DMS79 treated with DMSO at 0.1 percent for 48 hours (cell line): ENCODE data around the gene GRAMD1B.

ENCODE experiments used
- DNase-seq: peaks from one replicate; lab custom pipeline; 2025; lab: John Stamatoyannopoulos, UW

The GRAMD1B gene

DNA sequence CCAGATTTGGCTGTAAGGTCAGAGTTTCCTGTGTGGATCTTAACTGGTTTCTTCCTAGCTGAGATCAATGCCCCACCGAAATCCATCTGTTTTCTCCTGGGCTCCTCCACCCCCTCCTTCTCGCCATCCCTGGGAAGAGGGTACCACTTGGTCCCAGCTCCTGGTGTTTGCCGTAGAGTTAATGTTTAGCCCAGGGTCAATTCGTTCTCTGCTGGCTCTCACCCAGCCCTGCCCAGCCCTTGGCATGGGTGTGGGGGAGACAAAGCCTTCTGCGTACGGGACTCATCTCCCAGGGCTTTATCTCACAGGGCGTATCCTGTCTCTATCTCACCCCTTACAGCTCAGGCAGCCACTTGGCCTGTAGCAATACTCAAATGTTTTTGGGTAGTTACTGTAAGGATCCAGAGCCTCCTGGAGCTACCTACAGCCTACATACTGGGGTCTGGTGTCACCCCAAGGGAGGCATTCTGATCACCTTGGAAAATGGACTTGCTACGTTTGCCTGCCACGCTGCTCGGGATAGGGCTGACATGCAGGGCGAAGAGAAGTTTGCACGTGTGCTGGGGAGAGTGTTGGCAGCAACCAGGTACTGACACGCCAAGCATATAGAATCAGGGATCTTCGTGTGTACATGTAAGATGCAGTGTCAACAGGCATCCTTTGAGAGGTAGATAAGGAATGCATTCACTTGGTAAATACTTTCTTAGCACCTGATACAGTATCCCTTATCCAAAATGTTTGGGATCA lies 158.2 kb downstream of the GRAMD1B start:
- no peak for DNase-seq

DNA sequence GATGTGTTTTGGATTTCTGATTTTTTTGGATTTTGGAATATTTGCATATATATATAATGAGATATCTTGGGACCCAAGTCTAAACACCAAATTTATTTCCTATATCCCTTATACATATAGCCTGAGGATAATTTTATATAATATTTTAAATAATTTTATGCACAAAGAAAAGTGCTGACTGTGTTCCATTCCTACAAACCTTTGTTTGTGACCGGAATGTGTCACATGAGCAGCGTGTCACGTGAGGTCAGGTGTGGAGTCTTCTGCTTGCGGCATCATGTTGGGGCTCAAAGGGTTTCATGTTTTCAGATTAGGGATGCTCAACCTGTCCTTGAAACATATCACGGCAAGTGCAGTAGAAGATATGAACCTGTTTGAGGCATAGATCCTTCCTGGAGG lies 158.8 kb downstream of the GRAMD1B start:
- DNase-seq: no peak

DNA sequence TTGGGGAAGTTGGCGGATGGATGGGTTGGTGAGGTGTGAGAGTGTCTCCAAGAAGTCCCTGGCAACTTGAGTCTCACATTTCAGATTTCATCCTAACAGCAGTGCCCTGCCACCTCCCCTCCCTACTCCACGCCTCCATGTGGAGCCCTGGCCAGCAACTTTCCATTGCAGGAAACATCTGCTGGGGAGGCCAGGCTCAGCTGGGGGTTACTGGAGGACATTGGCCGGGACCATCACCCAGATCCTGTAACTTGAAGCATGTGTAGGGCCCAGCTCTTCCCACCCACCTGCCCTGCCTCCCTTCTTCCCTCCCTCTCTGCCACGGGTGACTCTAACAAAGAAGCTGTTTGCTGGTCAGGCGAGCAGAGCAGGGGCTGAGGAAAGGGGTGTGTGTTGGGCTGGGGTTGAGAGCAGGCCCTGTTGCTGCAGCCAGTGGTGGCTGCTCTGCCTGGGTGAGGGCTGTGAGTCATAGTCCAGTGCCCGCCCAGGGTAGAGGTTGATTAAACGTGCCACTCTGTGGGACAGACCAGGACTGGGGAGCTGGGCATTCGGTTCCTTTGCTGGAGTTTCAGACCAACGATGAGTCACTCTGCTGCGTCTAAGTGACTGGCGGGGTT lies 160.3 kb downstream of the GRAMD1B start:
- DNase-seq: no peak

DNA sequence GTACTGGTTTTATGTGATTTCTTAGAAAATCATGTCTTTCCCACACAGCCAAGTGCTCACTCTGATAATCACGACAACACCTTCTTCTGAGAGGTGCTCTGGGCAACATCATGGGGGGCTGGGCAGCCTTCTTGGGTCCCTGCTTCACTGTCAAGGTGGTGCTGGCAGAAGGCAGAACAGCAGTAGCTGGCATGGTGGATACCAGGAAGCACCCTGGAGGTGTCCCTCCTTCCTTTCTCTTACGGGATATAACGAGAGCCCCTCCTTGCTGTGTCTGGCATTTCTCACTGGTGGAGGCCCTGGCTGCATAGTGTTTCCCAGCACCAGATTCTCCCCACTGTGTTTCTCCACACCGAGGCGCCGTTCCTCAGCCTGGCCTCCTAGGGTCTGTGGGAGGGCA lies 163.5 kb downstream of the GRAMD1B start:
- DNase-seq: no peak

DNA sequence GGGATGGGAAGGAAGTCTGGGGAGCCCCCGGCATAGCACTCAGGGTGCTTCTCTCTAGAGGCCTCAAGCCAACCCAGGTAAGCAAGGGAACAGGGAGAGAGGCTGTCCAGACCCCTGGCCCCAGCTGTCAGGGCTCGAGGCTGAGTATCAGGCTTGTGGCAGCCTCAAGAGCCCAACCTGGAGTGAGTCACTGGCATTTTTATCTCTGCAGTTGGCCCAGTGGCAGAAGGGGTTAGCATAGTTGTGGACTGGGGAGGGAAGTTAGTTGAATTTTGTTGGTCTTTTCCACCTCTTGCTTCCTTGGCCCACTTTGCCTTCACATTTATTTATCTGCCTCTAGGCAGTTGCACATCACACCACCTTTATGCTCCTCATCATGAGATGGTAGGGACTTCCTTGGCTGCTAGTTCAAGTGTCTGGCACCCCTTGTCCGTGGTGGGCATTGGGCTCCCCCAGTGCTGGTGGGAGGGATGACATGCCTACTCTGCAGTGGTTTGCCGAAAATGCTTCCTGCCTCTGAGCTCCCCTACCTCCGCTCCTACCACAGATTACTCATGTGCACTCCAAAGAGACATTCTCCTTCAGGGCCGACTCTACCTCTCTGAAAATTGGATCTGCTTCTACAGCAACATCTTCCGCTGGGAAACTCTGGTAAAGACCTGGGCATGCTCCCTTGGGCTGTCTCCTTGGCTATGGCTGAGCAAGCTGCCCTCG lies 164.3 kb downstream of the GRAMD1B start:
- no peak for DNase-seq

DNA sequence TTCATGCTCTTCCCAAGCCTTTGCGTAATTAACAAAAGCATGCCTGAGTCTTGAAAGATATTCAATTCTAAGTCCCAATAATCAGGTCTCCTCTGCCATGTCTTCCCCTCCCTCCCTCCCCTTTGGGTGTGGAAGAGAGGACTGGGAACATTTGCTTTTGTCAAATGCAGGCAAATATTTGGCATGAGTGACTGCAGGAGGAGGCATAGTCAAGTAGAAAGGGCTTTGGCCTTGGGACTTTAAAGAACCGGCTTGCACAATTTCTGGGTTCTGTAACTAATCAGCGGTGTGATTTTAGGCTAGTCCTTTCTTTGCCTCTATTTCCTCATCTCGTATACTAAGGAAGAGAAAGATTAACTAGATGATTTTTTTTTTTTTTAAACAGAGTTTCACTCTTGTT lies 164.9 kb downstream of the GRAMD1B start:
- no peak for DNase-seq

DNA sequence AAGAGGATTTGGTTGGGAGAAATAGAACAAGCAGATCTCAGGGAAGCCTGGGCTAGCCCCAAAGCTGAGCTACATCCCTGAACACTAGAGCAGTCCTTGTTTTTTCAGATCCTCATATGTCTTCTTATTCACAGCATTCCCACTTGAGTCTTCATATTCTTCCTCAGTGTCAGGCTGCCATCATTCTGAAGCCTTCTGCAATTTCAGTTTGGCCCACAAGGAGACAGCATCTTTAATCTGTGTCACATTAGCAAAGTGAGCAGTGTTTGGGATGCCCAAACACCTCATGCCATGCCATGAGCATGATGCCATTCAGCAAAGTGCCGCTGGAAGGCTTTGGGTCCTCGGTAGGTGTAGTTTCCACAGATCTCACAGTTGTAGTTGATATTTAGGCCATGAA lies 167.8 kb downstream of the GRAMD1B start:
- DNase-seq: no peak

DNA sequence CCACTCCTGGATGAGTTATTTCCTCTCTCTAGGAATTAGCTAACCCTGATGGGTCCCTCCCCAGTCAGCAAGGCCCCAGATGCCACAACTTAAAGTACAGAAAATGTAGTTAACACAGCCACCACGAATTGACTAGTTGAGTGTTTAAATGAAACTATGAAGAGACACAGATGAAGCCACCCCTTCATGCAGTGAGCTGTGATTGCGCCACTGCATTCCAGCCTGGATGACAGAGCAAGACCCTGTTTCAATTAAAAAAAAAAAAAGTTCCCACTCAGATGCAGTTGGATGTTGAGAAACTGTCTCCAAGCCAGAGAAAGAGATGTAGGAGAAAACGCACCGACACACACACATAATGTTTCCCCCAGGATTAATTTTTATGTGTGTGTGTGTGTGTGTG lies 171.1 kb downstream of the GRAMD1B start:
- no peak for DNase-seq

DNA sequence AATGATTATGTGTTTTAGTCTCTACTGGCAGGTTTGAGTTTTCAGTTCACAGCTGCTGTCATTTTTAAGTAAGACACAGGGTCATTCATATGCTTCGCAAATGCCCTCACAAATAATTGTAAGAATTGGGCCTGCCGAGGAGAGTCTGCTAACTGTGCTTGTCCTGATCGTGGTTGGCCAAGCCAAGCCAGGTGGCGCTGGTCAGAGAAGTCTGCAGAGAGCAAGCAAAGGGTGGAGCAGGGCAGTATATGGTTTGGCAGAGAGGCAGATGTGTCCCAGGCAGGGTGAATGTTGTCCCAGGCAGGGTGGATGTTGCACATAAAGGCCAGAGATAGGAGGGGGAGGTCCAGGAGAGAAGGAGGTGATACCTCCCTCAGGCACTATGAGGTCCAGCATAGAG lies 171.7 kb downstream of the GRAMD1B start:
- DNase-seq: no peak

DNA sequence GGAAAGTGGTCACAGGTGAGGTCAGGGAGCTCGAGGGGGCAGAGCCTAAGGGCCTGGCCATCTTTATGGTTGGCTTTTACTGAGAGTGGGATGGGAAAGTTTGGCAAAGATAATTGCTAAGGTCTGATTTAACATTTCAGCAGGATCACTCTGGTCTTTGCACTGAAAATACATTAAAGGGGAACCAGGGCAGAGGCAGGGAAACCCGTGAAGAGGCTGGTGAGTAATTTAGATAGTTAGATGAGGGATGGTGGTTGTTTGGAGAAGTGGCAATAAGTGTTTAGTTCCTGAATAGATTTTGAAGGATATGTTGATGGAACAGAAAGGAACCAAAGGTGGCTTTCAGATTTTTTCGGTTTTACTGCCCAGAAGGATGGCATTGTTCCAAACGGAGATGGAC lies 173.6 kb downstream of the GRAMD1B start:
- peak; percentile 61 for DNase-seq

DNA sequence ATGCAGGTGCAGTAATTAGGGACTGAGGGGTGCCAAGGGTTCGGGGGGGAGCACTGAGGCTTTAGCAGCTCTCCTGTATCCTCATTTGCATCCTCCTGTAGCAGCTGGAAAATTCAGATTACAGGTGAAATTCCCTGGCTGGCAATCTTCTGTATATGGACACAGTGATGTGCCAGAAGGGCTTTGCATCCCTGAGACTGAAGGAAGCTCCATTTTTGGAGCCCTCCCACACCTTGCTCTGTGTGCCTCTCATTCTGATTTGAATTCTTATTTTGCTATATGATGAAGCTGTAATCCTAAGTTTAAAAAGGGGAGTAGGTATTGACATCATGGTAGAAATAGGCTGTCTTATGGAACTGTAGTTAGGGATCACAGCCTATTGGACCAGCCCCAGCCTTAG lies 177.7 kb downstream of the GRAMD1B start:
- no peak for DNase-seq

DNA sequence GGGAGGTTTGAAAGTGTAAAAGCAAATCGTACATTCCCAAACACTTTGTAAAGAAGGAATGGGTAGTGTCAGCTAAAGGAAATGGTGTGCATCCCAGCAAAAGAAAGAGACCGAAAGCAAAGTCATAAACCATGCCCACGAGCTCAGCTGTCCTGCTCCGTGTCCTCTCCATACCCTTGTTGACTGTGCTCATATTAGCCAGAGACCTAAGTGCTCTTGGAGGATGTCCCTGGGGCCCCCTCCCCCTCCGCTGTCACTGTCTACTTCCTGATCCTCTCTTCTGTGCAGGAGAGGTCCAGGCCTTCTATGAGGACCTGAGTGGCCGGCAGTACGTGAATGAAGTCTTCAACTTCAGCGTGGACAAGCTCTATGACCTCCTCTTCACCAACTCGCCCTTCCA lies 178.3 kb downstream of the GRAMD1B start:
- DNase-seq: no peak

DNA sequence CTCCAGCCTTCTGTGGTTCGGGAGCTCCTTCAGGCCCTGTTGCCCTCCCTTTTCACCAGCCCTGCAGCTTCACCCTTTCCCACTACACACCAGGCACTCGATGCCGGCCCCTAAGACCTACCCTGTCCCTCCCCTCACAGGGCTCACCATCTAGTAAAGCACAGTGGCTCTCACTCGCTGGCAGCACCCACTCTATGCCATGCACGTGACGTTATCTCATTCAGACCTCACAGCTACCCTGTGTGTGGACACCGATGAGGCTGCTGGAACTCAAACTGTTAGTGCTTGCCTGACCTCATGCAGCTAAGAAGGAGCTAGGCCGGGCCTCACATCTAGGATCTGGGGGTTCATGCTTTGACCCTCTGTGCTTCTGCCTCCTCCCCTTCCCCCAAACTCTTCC lies 178.9 kb downstream of the GRAMD1B start:
- no peak for DNase-seq

DNA sequence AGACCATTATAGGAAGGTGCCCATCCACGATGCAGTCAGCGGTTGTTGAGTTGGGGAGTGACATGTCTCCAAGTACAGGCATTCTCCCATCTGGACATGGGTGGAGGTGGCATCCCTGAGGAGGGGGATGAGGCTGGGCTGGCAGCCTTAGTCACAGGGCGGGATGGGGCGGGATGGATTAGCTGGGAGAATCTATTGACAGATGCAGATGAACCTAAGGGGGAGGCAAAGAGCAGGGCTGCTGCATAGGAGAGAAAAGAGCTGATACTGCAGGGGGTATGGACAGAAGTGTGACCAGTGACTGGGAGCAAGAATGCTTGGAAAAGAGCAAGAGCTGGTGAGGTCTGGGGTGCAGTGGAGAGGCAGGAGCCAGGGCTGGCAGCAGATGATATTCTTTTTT lies 181.6 kb downstream of the GRAMD1B start:
- no peak for DNase-seq

DNA sequence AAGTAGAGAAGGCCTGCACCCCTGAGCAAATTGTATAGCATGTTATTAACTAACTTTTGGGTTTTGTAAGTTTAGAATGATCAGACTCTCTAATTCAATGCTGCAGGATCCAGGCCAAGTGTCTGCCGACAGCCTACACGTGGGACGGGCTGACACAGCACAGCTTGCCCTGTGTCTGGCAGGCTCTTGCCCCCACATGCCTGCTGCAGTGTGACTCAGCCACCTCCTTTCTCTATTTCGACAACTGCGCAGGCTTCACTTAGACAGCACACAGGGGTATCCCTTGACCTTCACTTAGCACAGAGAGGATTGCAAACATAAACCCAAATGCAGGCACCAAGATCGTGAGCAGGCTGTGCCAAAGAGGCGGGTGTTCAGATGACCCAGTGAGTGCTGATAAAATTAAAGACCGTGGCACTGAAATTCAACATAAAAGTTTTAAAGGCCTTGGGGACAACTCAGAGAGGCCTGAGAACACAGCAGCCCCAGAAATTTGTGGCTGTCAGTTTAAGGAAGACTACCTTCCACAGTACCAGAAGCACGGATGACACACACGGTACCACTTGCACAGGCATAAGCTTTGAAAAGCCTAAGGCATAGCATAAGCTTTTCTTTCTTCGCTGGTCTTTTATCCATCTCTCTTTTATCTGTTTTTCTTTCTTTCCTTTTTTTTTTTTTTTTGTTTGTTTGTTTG lies 186.6 kb downstream of the GRAMD1B start:
- no peak for DNase-seq

DNA sequence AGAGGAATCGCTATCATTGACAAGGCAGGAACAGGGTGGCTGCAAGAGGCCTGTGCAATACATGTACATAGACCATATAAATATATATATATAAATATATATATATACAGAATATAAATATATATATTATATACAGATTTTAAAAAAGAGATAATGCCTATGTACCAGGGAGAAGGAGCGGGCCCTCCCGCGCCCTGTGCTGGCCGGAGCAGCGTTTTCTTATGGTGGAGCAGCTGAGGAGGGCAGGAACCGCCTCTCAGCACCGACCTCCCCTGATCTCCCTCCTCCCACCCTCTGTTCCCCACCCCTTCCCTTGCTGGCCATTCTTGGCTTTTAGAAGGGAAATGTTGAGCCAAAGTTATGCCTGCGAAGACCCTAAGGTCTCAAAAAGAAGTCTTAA lies 192.5 kb downstream of the GRAMD1B start:
- DNase-seq: no peak

DNA sequence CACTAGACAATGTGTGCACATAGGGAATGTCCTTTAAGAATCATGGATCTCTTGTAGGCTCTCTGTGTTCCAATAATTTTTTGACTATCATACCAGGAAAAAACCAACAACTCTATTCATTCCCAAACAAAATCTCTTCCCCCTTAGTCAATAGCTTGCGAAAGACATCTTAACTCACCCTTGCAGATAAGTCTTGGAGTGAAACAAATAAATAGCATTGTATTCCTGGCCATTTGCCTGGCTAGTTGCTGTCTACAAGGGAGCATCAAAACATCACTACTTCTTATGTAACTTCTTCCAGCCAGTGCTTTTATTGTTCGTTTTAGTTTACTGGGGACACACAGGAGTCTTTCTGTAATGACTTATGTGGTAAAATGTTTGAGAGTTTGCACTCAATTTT lies 194.9 kb downstream of the GRAMD1B start:
- DNase-seq: no peak

DNA sequence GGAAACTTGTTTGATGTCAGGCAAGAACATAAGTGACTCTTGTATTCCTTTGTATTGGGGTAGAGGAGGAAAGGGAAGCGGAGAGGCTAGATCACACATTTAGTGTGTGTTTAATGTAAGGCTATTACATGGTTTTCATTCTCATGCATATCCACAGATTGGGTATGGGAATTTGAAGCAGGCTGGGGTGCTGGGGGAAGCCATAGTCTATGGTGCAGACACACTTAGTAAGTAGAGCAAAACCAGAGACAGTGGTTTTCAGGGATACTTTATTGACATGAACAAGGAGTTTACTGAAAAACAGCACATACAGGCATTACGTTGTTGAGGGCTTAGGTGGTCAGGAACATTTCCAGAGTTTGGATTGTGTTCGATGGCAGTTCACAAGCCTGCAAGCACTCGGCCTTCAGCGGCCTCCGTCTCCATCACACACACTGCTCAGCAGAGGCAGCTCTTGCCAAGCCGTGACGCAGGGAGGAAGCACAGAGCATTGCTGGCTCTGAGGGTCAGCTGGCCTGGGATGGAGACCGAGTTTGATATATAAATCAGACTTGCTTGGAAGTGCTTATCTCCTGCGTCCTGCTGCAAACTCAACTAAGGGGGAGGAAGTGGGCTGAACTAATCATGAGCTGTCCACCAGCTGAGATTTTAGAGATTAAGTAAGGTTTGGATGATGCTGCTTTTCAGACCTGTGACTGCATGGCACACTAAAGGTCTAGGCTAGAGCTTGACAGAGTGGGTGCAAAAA lies 199.0 kb downstream of the GRAMD1B start:
- no peak for DNase-seq

DNA sequence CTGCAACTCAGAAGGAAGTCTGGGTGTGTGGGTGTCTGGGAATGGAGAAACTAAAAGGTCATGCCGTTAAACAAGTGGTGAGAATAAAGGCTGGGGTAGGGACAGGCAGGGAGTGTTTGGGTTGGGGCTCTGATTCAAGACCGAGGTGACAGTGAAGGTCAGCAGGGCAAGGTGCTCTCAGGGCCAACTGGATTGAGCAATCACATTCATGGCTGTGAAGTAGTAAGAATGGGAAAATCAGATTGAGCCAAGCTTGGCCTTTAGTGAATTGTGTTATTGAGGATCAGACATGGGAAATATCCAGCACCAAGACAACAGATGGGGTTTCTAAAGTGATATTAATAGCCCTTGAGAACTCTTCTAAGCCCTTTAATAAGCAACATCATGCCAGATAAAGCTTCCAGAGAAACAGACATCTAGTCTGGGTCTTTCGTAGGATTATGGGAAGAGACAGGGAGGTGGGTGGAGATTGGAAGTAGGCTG lies 200.1 kb downstream of the GRAMD1B start:
- DNase-seq: no peak

DNA sequence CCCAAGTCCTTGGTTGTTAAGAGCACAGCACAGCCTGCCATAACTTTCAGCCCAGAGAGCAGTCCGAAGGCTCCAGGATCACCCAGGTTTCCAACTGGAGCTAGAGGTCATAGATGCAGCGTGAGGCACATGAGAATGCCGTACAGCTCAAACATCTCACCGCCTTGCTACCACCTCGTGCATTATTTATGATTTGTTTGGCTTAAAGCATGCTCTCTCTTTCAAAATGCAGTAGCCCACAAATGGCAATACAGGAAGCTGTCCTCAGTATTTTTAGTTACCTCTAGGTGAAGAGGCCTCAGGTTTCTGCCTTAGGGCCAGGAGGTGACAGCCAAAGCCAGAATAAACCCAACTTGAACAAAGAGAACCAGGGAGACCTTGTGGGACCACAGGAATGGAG lies 210.0 kb downstream of the GRAMD1B start:
- no peak for DNase-seq

DNA sequence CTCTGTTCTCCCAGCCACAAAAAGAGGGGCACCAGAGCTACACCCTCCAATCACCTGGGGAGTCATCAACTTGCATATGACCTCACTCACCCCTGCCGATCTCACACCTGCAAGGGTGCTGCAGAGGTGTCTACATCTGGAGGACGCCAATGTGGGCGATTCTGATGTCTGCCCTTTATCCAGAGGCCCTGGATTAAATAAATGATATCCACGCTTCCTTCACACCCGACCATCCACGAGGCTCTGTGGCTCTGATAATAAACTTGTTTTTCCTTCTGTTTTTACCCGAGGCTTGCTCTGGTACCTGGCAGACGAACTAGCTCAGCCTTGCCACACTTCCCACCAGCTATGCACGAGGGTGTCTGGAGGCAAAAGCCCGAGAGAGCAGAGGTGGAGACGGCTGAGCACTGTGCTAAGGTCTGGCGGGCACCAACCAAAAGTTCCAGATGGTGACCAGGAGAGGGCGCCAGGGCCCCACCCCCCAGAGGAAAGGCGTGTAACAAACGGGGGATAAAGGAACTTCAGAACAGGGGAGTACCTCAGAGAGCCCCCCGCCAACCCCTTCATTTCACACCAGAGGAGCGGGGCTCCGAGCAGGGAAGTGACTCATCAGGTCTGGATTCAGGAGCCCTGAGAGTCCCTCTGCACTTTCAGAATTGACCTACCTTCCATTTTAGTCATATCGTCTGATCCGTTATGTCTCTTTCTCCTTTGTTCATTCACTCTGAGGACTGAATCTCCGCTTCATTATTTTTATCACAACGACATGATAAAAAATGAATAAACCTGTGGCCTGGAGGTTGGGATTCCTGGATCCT lies 210.8 kb downstream of the GRAMD1B start:
- no peak for DNase-seq
